Activated effector memory CD4-positive, alpha-beta T cell treated with anti-CD3 and anti-CD28 coated beads, Interleukin-2, amount 50 U/mL, for 16 hours (primary cell): ENCODE data around the gene MAFG.
"Not testable (repeated sequence)": the region's sequence is repeated elsewhere in the genome, so short reads cannot be mapped to it uniquely, and the experiment has no call there.

Experiments
- DNase-seq: peaks from one replicate; pipeline ENCODE4 v3.0.0-alpha.2; 2020

The MAFG gene

DNA sequence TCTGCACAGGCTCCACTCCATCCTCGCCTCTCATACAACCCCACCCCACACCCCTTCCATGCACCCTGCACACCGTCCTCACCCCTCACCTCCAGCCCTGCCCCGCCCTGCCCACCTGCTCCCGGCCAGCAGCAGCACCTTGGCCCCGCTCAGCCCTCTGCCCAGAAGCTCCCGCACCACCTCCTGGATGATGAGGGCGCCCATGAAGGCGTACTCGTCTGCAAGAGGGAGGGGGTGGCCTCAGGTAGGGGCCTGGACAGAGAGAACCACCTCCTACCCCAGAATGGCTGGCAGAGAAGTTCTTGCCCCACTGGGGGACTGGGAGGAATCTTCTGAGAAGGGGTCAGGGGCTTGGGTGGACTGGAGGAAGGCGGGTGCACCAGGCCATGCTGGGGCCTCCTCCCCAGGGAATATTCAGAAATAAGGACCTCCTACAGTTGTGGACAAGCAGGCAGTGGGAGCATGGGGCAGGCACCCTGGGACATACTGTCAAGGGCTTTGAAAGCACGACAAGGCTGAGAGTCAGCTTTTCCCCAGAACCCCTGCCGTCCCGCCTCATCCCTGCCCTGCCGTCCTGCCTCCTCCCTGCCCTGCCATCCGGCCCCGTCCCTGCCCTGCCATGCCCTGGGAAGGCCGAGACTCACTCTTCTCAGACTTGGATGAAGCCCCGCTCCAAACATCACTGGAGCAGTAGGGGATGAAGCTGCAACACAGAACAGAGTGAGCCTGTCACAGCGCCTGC is 30.3 kb upstream of the MAFG start:
- no peak for DNase-seq

DNA sequence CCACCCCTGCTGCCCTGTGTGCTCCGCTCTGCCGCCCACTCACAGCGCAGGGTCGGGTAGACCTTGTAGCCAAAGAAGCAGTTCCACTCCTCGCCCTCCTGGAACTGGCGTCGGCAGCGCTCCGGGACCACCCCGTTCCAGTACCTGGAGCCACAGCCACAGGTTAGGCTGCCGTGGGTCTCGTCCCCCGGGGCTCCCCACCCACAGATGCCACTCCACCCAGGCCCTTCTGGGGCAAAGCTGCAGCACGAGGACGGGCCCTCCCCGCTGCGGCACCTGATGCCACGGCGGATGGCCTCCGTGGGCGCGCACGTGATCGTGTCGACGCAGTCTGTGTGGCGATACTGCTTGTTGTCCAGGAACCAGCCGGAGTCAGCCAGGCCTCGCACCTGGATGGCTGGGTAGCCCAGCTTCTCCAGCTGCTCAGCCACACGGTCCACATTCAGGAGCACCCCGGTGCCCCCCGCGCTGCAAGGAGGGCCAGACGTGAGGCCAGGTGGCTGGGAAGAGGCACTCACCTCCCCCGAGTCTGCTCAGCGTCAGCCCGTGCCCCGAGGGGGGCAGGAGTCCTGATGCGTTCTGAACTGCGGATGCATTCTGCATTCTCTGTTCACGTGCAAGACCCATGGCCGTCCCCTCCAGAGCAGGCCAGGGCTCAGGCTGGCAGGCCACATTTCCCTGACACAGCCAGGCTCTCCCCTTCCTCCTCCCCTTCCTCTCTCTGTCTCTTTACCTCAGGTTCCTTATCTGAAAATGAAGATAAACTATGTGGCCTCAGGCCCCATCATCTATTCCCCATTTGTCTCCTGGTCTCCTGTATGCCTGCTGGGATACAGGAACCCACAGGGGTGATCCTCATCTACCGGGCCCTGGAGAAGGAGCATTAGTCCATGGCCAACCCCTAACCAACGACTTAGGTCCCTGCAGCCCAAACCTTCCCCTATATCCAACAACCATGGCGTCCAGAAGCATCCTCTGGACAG is 29.4 kb upstream of the MAFG start:
- no peak for DNase-seq

DNA sequence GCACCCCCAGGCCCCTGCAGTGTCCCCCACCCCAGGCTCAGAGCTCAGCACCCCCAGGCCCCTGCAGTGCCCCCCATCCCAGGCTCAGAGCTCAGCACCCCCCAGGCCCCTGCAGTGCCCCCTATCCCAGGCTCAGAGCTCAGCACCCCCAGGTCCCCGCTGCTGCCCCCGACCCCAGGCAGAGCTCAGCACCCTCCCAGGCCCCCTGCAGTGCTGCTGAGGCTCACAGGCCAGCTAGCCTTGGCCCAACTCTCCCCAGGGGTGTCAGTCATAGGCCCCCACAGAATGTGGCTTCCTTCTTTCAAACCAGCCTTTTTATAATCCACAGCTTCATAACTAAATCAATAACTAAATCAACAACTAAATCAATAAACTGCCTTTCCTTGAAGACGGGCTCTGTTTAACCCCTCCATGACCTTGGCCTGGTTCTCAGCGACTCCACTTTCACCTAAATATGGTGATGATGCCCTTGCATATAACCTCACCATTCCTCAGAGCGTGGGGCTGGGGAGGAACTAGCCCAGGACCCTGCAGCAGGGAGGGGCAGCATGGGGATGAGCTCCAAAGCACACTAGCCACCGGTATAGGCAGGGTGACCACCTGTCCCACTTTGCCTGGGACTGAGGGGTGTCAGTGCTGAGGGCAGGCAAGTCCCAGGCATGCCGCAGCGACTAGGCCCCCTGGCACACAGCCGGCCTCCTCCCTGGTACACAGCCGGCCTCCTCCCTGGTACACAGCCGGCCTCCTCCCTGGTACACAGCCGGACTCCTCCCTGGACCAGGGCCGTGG is 28.4 kb upstream of the MAFG start:
- DNase-seq = no peak

DNA sequence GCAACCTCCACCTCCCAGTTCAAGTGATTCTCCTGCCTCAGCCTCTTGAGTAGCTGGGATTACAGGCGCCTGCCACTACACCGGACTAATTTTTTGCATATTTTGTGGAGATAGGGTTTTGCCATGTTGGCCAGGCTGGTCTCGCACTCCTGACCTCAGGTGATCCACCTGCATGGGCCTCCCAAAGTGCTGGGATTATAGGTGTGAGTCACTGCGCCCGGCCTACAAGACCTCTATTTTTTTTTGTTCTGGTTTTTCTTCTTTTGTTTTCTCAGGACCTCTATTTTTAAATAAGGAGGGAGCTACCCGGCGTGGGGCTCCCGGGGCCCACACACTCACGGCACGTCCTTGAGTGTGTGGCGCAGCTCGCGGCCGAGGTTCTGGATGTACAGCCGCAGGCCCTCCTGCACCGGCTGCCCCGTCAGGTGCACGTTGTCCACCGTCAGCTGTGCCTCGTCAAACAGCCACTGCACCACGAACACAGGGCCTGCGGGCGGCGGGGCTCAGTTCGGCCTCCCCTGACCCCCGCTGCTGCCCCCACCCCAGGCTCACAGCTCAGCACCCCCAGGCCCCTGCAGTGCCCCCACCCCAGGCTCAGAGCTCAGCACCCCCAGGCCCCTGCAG is 27.6 kb upstream of the MAFG start:
- no peak for DNase-seq

DNA sequence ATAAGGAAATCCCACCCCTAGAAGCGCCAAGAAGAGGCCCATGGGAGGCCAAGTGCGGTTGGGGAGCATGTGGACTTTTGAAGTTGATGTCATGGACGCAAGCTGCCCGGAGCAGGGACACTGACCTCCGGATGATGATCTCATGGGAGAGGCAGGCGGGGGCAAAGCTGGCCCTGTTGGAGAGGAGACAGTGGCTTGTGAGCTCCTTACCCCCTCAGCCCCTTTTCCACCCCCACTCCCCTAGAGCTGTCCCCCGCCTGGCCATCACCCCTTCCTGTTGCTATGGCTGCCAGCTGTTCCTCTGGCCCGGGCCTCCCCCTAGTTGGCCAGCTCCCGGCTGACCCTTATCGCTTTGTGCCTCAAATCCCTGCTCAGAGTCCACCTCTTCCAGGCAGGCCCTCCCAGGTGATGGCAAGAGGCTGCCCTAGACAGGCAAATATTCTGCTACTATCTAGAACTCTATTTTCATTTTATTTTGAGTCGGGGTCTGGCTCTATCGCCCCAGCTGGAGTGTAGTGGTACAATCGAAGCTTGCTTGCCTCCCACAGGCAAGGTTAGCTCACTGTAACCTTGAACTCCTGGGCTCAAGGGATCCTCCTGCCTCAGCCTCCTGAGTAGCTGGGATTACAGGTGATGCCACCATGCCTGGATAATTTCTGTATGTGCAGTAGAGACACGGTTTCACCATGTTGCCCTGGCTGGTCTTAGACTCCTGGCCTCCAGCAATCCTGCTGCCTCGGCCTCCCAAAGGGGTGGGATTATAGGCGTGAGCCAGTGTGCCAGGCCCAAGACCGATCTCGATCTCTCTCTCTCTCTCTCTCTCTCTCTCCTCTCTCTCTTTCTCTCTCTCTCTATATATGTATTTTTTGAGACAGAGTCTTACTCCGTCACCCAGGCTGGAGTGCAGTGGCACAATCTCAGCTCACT is 26.9 kb upstream of the MAFG start:
- no peak for DNase-seq

DNA sequence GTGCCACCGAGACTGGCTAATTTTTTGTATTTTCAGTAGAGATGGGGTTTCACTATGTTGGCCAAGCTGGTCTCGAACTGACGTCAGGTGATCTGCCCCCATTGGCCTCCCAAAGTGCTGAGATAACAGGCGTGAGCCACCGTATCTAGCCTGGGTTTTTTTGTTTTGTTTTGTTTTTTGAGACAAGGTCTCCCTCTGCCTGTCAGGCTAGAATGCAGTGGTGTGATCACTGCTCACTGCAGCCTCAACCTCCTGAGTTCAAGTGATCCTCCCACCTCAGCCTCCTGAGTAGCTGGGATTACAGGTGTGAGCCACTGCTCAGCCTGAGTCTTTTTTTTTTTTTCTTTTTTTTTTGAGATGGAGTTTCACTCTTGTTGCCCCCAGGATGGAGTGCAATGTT is 25.9 kb upstream of the MAFG start:
- not testable (repeated sequence) for DNase-seq

DNA sequence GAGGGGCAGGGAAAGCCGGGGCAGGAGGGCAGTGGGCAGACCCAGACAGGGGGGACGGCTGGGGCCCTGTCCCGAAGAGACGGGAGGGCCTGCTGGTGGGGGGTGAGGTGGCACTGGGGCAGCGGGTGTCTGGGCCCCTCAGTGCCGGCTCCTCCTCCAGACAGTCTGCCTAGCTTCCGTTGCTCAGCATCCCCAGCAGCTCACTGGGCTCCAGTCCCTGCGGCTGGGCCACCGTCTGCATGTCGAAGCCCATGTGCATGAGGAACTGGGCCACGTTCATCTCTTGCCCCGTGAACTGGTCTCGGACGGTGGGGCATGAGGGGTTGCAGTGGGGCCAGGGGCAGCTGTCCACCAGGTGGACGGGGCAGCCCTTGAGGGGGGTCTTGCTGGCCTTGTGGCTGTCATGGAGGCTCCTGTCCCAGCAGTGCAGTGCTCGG is 25.3 kb upstream of the MAFG start:
- DNase-seq = no peak

DNA sequence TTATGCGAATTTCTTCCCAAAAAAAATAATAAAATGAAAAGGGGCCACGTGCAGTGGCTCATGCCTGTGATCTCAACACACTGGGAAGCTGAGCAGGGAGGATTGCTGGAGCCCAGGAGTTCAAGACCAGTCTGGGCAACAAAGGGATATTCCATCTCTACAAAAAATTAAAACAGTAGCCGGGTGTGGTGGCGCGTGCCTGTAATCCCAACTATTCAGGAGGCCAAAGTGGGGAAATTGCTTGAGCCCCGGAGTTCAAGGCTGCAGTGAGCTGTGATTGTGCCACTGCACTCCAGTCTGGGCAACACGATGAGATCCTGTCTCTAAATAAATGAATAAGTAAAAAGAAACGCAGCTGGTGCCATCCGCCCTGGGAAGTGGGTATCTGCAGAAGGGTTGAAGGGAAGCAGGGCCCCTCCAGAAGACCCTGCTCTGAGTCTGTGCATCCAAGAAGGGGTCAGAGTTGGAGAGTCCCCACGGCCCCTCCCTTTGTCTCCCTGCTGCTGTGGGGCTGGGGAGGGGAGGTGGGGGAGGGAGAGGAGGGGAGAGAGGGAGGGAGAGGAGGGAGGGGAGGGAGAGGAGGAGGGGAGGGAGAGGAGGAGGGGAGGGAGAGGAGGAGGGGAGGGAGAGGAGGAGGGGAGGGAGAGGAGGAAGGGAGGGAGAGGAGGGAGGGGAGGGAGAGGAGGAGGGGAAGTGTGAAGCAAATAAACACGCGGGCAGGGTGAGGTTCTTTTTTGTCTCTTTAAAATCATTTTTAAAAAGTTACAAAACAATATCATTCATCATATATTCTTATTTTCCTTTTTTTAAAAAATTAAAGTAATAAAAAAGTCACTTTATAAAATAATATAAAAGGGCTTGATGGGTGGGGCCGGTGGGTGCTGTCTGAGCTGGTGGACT is 24.5 kb upstream of the MAFG start:
- DNase-seq = no peak

DNA sequence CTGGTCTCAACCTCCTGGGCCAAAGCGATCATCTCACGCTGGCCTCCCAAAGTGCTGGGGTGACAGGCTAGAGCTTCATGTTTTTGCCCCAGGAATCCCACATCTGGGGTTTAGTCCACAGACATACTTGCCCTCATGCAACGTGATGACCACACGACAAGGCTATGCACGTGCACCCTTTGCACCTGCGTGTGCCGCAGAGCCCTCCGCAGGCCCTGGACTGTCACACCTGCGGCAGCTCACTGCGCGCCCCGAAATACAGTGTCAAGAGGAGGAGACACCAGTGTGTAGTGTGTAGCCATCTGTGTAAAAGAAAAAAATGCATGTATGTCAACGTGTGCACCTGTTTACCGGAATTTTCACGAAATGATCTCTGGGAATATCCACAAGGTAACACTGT is 23.0 kb upstream of the MAFG start:
- no peak for DNase-seq

DNA sequence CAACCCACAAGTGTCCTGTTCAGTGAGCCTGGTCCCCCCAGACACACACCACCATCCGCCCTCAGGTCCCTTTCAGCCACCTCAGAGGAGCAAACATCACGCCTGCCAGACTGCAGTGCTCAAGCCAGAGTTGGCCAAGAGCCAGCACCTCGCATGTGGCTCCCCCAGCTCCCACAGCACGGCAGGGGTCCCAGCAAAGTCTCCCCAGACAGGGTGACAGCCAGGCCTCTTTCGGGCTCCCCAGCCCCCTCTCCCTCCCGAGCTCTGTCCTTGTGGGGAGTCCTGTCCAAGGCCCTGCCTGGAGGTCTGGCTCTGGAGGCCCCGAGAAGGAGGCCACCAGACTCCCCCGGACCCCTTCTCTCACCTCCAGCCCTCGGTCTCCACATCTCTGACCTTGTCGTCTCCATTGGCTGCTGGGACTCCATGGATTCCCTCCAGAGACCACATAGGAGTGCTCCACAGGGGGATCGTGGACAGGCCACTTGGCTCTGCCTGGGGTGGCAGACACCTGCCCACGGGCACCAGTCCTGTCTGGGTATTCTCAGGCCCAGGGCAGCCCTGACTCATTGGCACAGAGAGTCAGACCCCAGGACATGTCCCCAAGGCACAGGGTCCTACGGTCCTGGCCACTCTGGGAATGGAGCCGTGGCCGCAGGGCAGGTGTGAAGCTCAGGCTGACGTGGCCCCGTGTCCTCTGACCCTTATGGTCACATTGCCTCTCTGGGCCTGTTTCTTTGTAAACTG is 21.3 kb upstream of the MAFG start:
- no peak for DNase-seq

DNA sequence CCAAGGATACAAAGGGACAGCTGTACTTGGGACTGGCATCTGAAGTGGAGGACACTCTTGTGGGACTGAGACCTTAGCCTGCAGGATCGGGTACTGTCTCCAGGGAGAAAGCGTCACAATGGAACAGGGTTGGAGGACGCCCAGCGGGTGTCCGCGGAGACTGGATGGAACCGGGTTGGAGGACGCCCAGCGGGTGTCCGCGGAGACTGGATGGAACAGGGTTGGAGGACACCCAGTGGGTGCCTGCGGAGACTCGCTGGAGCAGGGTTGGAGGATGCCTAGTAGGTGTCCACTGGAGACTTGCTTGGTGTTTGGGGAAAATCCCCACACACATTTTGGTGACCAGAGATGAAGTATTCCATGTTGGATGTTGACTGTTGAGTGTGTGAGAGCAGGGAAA is 19.7 kb upstream of the MAFG start, which contains the start of gene MYADML2:
TSS of gene MYADML2 (minus strand) at position 45 of the 400 bp plus-strand sequence. CDS start 5,492 bp downstream, outside the sequence.
- DNase-seq = no peak

DNA sequence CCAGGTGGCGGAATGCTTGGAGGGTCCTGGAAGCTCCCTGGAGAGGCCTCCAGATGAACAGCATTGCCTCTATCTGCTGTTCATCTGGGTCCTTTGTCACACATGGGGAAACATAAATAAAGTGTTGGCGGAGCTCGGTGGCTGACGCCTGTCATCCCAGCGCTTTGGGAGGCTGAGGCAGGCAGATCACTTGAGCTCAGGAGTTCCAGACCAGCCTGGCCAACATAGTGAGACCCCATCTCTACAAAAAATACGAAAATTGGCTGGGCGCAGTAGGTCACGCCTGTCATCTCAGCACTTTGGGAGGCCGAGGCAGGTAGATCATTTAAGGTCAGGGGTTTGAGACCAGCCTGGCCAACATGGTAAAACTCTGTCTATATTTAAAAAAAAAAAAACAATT is 17.3 kb upstream of the MAFG start:
- no peak for DNase-seq

DNA sequence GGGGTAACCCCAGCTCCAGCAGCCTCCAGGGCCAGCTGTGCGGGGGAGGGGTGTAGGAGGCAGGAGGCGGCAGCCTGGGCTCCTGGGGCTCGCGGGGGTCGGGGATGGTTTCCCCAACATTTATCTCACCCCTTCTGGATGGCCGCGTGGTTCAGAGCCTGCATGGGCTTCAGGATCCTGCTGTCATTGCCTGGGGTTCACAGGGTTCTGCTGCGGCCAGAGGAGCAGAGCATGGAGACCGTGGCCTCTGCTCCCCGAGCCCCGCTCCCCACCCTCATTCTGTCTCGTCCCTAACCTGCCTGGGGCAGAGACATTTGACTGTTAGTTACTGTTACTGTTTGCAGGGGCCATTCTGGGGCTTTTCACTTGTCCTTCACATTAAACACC is 14.6 kb upstream of the MAFG start:
- no peak for DNase-seq

DNA sequence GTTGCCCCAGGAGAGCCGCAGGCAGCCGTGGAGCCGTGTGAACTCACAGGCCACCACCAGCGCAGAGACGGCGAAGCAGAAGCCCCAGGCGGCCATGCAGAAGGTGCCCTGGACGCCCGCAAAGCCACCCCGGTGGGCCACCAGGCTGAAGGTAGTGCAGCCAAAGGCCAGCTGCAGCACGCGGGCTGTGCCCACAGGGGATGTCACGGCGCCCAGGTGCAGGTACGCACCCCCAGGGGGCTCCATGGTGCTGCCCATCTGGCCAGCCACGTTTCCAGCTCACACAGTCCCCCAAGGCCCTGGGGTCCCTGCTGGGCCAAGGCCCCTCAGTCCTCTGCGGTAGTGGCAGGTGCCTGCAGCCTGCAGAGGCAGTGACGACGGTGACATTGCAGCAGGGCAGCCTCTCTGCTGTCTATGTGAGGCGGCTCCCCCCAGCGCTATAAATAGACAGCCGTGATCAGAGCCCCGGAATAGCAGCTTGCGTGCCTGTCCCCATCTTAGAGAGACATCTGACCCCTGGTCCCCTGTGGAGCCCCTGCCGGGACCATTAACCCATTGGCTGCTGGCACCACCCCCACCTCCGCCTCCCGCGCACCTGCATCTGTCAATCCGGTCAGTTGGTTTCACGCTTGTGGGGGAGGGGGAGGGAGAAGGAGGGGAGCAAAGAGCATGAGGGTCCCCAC is 14.1 kb upstream of the MAFG start:
- no peak for DNase-seq

DNA sequence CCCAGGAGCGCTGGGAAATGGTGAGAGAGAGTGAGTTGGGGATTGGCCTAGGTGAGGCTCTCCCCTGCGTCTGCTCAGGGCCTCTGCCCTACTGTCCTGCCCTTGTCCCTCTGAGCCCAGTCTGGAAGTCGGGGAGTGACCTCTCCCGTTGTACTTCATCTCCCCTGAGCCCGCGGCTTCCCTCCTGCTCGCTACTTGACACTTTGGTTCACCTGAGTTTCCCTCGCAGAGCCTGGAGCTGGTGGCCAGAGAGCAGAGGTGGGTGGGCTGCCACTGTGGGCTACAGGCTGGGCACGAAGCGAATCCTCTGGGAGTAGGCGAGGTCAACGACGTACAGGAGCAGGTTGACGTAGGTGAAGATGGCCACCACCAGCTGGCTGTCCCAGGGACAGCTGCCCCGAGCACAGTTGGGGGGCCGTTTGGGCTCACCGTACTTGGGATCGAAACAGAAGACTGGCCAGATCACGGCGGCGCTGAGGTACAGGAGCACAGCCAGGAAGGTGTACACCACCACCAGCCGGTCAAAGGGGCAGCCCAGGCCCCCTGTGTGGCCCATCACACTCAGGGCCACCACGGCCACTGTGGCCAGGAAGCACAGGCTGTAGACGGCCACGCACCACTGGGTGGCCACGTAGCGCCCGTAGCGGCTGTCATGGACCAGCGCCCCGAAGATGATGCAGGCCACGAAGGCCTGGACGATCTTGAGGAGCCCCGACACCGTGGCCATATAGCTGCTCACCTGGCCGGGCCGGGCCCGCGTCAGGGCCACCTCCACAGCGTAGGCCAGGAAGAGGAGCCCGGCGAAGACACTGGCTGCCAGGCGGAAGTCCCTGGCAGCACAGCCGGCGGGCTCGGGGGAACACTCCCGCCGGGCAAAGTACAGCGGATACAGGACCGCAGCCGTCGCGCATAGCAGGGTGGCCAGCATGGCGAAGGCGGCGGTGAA is 13.3 kb upstream of the MAFG start:
- no peak for DNase-seq

DNA sequence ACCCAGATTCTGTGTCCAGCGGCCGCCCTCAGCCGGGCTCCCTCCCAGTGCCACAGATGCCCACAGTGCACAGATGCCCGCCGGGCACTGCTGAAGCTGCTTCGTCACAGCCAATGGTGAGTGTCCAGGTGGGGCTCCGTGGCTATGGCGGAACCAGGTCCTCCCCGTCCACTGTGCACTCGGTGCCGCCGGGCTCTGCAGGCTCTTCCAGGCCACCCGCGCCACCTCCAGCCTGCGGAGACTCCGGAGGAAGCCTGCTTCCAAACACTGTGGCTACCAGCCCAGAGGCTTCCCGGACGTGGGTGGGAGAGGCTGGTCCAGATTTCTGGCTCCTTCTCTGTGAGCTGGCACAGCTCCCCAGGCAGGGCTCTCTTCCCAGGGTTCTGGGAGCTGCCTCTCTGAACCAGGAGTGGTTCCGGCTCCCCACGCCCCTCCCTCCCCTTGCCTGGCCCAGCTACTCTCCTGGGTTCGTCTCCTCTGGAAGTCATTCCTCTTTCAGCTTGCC is 12.4 kb upstream of the MAFG start:
- no peak for DNase-seq

DNA sequence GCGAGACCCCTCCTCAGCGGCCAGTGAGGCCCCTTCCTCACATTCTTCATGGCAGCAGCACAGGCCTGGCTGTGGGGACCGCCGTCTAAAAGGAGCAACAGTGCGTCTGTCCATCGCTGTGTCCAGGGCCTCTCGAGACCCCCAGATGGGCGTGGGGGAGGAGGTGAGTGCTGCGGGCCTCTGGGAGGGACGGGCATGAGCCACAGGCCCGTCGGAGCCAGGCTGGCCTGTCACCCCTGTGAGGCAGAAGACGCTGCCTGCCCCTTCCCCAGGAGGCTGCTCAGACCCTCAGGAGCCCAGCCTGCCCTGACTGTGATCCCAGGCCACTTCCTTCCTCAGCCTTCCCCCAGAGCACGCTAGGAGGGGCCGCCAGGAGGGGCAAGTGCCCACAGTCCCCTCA is 11.7 kb upstream of the MAFG start:
- DNase-seq = no peak

DNA sequence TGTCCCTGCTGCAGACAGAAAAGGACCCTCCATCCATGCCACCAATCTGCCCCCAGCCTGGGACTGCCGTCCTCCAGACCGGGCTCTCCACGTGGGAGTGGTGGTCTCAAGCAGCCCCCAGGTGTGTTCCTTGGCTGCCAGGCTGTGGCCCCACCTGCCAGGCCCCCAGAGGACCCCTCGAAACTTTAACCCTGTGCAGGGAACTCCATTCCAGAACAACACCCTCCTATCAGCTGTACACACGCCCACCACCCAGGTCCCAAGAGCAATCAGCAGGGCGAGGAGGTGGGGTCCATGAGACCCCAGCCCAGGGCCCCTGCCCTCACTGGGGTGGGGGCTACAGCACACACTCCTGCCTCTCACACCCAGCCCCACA is 8.2 kb upstream of the MAFG start:
- no peak for DNase-seq
